HEK293 (cell line): ENCODE measurements around the gene SLC22A9.

Experiments
- CTCF ChIA-PET: fragments of 350-600 bp; formaldehyde crosslinking; extraction: SDS; loops from one replicate; lab custom pipeline; 2021; ENCODE audit warnings: antibody characterized with exemption; lab: Yijun Ruan, JAX
- POLR2A ChIA-PET: fragments of 300-600 bp; formaldehyde crosslinking; extraction: SDS; loops from one replicate; lab custom pipeline; 2020; ENCODE audit warnings: antibody characterized with exemption, inconsistent platforms; lab: Yijun Ruan, JAX
- H3K27ac ChIP-seq: fragments of 200-500 bp; sonication (Bioruptor generic); 2 replicates; pipeline ENCODE4 v1.5.1; 2014; ENCODE audit warnings: low read depth, low read length, control low read depth, inconsistent platforms; ENCODE audit errors: extremely low read depth
- H3K36me3 ChIP-seq, 2 experiments: fragments of 200-500 bp in 1 of 2; sonication (Bioruptor generic) in 1 of 2; 1 replicate in 1 of 2; 2 replicates in 1 of 2; pipeline ENCODE4 v1.5.1; 2014 to 2017; ENCODE audit warnings: inconsistent platforms in 2 of 2, low read length in 2 of 2; ENCODE audit not compliant: control insufficient read depth in 2 of 2, insufficient read depth in 1 of 2
- H3K4me1 ChIP-seq: fragments of 200-500 bp; sonication (Bioruptor generic); 2 replicates; pipeline ENCODE4 v1.5.1; 2014; ENCODE audit warnings: mild to moderate bottlenecking, low read length, inconsistent platforms; ENCODE audit not compliant: control insufficient read depth, insufficient read depth
- H3K4me3 ChIP-seq: 2 replicates; pipeline ENCODE4 v1.5.1; 2011; ENCODE audit warnings: low read depth, mild to moderate bottlenecking, control low read depth, low read length, moderate library complexity
- H3K9me3 ChIP-seq: fragments of 200-500 bp; sonication (Bioruptor generic); 2 replicates; pipeline ENCODE4 v1.5.1; 2014; ENCODE audit warnings: low read depth, low read length, inconsistent platforms; ENCODE audit not compliant: control insufficient read depth, insufficient read depth
- BCL11A ChIP-seq: fragments of 450-650 bp; formaldehyde crosslinking; IDR thresholded peaks from 2 replicates; pipeline ENCODE4 v1.5.1; 2016; ENCODE audit warnings: low read depth, missing biosample characterization, missing genetic modification characterization
- BCL11B ChIP-seq: fragments of 450-650 bp; formaldehyde crosslinking; IDR thresholded peaks from 2 replicates; pipeline ENCODE4 v1.5.1; 2016; ENCODE audit warnings: low read depth, missing biosample characterization, missing genetic modification characterization
- ELK4 ChIP-seq: IDR thresholded peaks from 2 replicates; pipeline ENCODE4 v1.6.1; 2011; ENCODE audit warnings: mild to moderate bottlenecking, low read depth, low read length, borderline replicate concordance
- FEZF1 ChIP-seq: fragments of 450-650 bp; formaldehyde crosslinking; IDR thresholded peaks from 2 replicates; pipeline ENCODE4 v1.5.1; 2016; ENCODE audit warnings: missing biosample characterization, missing genetic modification characterization
- KLF16 ChIP-seq: fragments of 450-650 bp; formaldehyde crosslinking; IDR thresholded peaks from 2 replicates; pipeline ENCODE4 v1.5.1; 2017; ENCODE audit warnings: missing biosample characterization, missing genetic modification characterization
- KLF8 ChIP-seq: fragments of 450-650 bp; formaldehyde crosslinking; IDR thresholded peaks from 2 replicates; pipeline ENCODE4 v1.5.1; 2016; ENCODE audit warnings: missing biosample characterization, missing genetic modification characterization
- MZF1 ChIP-seq: fragments of 450-650 bp; formaldehyde crosslinking; IDR thresholded peaks from 2 replicates; pipeline ENCODE4 v1.5.1; 2017; ENCODE audit warnings: missing biosample characterization, missing genetic modification characterization, borderline replicate concordance
- SP3 ChIP-seq: fragments of 450-650 bp; formaldehyde crosslinking; IDR thresholded peaks from 2 replicates; pipeline ENCODE4 v1.5.1; 2016; ENCODE audit warnings: missing biosample characterization, missing genetic modification characterization
- ZBTB10 ChIP-seq: fragments of 450-650 bp; formaldehyde crosslinking; IDR thresholded peaks from 2 replicates; pipeline ENCODE4 v1.5.1; 2016; ENCODE audit warnings: missing biosample characterization, missing genetic modification characterization
- ZEB2 ChIP-seq: fragments of 450-650 bp; formaldehyde crosslinking; IDR thresholded peaks from 2 replicates; pipeline ENCODE4 v1.5.1; 2016; ENCODE audit warnings: missing biosample characterization, missing genetic modification characterization
- ZNF10 ChIP-seq: fragments of 450-650 bp; formaldehyde crosslinking; IDR thresholded peaks from 2 replicates; pipeline ENCODE4 v1.5.1; 2017; ENCODE audit warnings: missing biosample characterization, missing genetic modification characterization
- ZNF112 ChIP-seq: fragments of 450-650 bp; formaldehyde crosslinking; IDR thresholded peaks from 2 replicates; pipeline ENCODE4 v1.5.0; 2017; ENCODE audit warnings: missing biosample characterization, missing genetic modification characterization
- ZNF132 ChIP-seq: fragments of 450-650 bp; formaldehyde crosslinking; IDR thresholded peaks from 2 replicates; pipeline ENCODE4 v1.5.1; 2017; ENCODE audit warnings: missing biosample characterization, missing genetic modification characterization, borderline replicate concordance
- ZNF146 ChIP-seq: fragments of 450-650 bp; formaldehyde crosslinking; IDR thresholded peaks from 2 replicates; pipeline ENCODE4 v1.5.1; 2016; ENCODE audit warnings: missing biosample characterization, missing genetic modification characterization
- ZNF350 ChIP-seq: fragments of 450-650 bp; formaldehyde crosslinking; IDR thresholded peaks from 2 replicates; pipeline ENCODE4 v1.5.0; 2017; ENCODE audit warnings: missing biosample characterization, mild to moderate bottlenecking, missing genetic modification characterization
- ZNF354C ChIP-seq: fragments of 450-650 bp; formaldehyde crosslinking; IDR thresholded peaks from 2 replicates; pipeline ENCODE4 v1.5.1; 2016; ENCODE audit warnings: missing biosample characterization, missing genetic modification characterization, low read depth, borderline replicate concordance
- ZNF416 ChIP-seq: fragments of 450-650 bp; formaldehyde crosslinking; IDR thresholded peaks from 2 replicates; pipeline ENCODE4 v1.5.1; 2016; ENCODE audit warnings: missing biosample characterization, missing genetic modification characterization
- ZNF621 ChIP-seq: fragments of 450-650 bp; formaldehyde crosslinking; IDR thresholded peaks from 2 replicates; pipeline ENCODE4 v1.5.1; 2017; ENCODE audit warnings: missing biosample characterization, missing genetic modification characterization
- ZNF626 ChIP-seq: fragments of 450-650 bp; sonication (Bioruptor Pico); formaldehyde crosslinking; IDR thresholded peaks from 2 replicates; pipeline ENCODE4 v1.5.1; 2018; ENCODE audit warnings: missing biosample characterization, missing genetic modification characterization, inconsistent platforms
- ZNF645 ChIP-seq: fragments of 450-650 bp; formaldehyde crosslinking; IDR thresholded peaks from 2 replicates; pipeline ENCODE4; 2016; ENCODE audit warnings: missing biosample characterization, missing genetic modification characterization
- ZNF658 ChIP-seq: fragments of 450-650 bp; formaldehyde crosslinking; IDR thresholded peaks from 2 replicates; pipeline ENCODE4; 2016; ENCODE audit warnings: missing biosample characterization, missing genetic modification characterization
- ZSCAN23 ChIP-seq: fragments of 450-650 bp; formaldehyde crosslinking; IDR thresholded peaks from 2 replicates; pipeline ENCODE4 v1.5.1; 2016; ENCODE audit warnings: missing biosample characterization, missing genetic modification characterization
- TF ChIP-seq, protein P1 (sequence below): fragments of 450-650 bp; formaldehyde crosslinking; IDR thresholded peaks from 2 replicates; pipeline ENCODE4 v1.5.1; 2017; ENCODE audit warnings: missing biosample characterization, mild to moderate bottlenecking, missing genetic modification characterization, moderate library complexity
- TF ChIP-seq, protein P2 (sequence below): fragments of 450-650 bp; formaldehyde crosslinking; IDR thresholded peaks from 2 replicates; pipeline ENCODE4 v1.5.1; 2016; ENCODE audit warnings: missing biosample characterization, missing genetic modification characterization, low read depth

SLC22A9 gene

GRCh38 chr11:63352144-63352543, 17.4 kb upstream of the SLC22A9 start:
- ChIA-PET POLR2A (no interaction called here), CTCF (no interaction called here)
- no peak overlapping the region for H3K4me3 ChIP-seq
- no peaks in the 10 kb centered on the region for H3K9me3 ChIP-seq
- no peak for TF ChIP-seq ZSCAN23 (tag by site-specific recombination)
- no peak for TF ChIP-seq ZNF146 (tag by site-specific recombination)
- TF ChIP-seq ZNF658 (tag by site-specific recombination) = no peak
- no peak overlapping the region for H3K27ac ChIP-seq
- no peaks in the 10 kb centered on the region for H3K4me1 ChIP-seq
- H3K36me3 ChIP-seq = no peaks in the 10 kb centered on the region

- H3K27ac ChIP-seq = no peak overlapping the region
- H3K9me3 ChIP-seq = no peaks in the 10 kb centered on the region
- H3K36me3 ChIP-seq = no peaks in the 10 kb centered on the region
- POLR2A ChIA-PET = no interaction called here
- H3K4me3 ChIP-seq = no peak overlapping the region
- CTCF ChIA-PET = no interaction called here
- H3K4me1 ChIP-seq = no peaks in the 10 kb centered on the region
- TF ChIP-seq ZNF132 (no peak), ZNF621 (no peak), ZNF626 (tag by site-specific recombination) (no peak)
- TF ChIP-seq, all 188 proteins: peak for 0
These were observed 7.3 kb upstream of the SLC22A9 start for GRCh38 chr11:63362196-63362793.

- Histone ChIP-seq H3K36me3 (no peaks in the 10 kb centered on the region), H3K9me3 (no peaks in the 10 kb centered on the region)
- TF ChIP-seq ZNF354C (tag by site-specific recombination) (no peak), ZNF10 (tag by site-specific recombination) (no peak), BCL11B (tag by site-specific recombination) (no peak), ZNF350 (tag by site-specific recombination) (no peak), ZSCAN23 (tag by site-specific recombination) (no peak), SP3 (tag by site-specific recombination) (no peak), ELK4 (no peak), ZEB2 (tag by site-specific recombination) (no peak), BCL11A (tag by site-specific recombination) (no peak), KLF8 (tag by site-specific recombination) (no peak), MZF1 (tag by site-specific recombination) (no peak), ZNF645 (tag by site-specific recombination) (no peak), KLF16 (tag by site-specific recombination) (no peak), ZBTB10 (tag by site-specific recombination) (no peak), ZNF416 (tag by site-specific recombination) (no peak), ZNF112 (no peak), FEZF1 (tag by site-specific recombination) (no peak)
- TF ChIP-seq, protein P1, sequence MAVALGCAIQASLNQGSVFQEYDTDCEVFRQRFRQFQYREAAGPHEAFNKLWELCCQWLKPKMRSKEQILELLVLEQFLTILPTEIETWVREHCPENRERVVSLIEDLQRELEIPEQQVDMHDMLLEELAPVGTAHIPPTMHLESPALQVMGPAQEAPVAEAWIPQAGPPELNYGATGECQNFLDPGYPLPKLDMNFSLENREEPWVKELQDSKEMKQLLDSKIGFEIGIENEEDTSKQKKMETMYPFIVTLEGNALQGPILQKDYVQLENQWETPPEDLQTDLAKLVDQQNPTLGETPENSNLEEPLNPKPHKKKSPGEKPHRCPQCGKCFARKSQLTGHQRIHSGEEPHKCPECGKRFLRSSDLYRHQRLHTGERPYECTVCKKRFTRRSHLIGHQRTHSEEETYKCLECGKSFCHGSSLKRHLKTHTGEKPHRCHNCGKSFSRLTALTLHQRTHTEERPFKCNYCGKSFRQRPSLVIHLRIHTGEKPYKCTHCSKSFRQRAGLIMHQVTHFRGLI (tag by site-specific recombination) = no peak
- TF ChIP-seq, protein P2, sequence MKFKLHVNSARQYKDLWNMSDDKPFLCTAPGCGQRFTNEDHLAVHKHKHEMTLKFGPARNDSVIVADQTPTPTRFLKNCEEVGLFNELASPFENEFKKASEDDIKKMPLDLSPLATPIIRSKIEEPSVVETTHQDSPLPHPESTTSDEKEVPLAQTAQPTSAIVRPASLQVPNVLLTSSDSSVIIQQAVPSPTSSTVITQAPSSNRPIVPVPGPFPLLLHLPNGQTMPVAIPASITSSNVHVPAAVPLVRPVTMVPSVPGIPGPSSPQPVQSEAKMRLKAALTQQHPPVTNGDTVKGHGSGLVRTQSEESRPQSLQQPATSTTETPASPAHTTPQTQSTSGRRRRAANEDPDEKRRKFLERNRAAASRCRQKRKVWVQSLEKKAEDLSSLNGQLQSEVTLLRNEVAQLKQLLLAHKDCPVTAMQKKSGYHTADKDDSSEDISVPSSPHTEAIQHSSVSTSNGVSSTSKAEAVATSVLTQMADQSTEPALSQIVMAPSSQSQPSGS = no peak
- TF ChIP-seq, all 188 proteins: peak for 0
- no peak overlapping the region for H3K4me3 ChIP-seq
- H3K27ac ChIP-seq = no peak overlapping the region
- ChIA-PET POLR2A (no interaction called here), CTCF (no interaction called here)
- no peaks in the 10 kb centered on the region for H3K4me1 ChIP-seq
These were observed 495 bp downstream of the SLC22A9 start for GRCh38 chr11:63369971-63370588.
